C4-2B (cell line): ENCODE data around the gene SLC29A2.
A peak's percentile ranks its signal among the peaks of the same experiment; 100 is the strongest.

Experiments used
- H3K27ac ChIP-seq: fragments of 450-650 bp; 2 replicates; pipeline ENCODE4 v1.5.1; 2017
- CTCF ChIP-seq: fragments of 450-650 bp; conservative IDR thresholded peaks from 2 replicates; pipeline ENCODE4 v1.5.1; 2017; ENCODE audit warnings: mild to moderate bottlenecking
- ZFX ChIP-seq: fragments of 450-650 bp; IDR thresholded peaks from 2 replicates; pipeline ENCODE4 v1.6.1; 2017

The SLC29A2 gene

GRCh38 chr11:66349084-66349386 lies 22.5 kb downstream of the SLC29A2 start:
- H3K27ac ChIP-seq: no peak overlapping the region
- no peak for TF ChIP-seq CTCF
- TF ChIP-seq ZFX: no peak

DNA sequence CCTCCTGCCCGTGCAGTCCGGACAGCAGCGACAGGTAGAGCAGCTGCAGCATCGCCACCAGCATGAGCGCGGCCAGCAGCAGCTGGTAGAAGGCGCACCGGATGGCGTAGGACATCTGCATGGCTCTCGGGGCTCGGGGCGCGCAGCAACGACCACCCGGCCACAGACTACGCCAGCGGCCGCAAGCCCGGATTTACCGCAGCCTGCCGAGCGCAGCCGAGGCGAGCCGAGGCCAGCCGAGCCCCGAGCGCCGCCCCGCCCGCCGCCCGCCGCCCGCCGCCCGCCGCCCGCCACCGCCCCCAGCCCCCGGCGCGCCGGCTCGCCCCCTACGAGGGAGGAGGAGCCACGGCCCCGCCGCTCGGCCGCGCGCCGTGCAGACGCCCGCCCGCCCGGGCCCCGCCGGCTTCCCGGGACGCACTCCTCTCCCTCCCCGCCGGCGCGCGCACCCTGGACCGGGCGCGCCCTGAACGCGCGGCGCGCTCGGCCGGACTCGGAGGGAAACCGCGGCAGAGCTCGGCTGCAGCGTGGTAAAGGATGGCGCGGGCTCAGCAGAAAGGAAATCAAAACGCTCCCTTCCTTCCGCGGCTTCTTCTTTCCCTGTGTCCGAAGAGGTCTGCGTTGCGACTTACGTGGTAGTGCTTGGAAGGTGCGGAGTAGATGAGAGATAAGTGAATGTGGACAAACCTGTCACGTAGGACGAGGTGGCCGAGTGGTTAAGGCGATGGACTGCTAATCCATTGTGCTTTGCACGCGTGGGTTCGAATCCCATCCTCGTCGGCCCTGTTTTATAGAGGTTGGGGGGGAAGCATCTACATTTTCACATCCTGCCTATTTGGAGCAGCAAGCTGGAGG lies 23.9 kb downstream of the SLC29A2 start, which contains the start of gene B4GAT1:
Gene B4GAT1 (minus strand): TSS at position 205 of the 852 bp plus-strand sequence. CDS start 84 bp downstream, at position 121.
- peak within 1 kb of the TSS; percentile 81 for H3K27ac ChIP-seq
- TF ChIP-seq CTCF (no peak), ZFX (no peak)

DNA sequence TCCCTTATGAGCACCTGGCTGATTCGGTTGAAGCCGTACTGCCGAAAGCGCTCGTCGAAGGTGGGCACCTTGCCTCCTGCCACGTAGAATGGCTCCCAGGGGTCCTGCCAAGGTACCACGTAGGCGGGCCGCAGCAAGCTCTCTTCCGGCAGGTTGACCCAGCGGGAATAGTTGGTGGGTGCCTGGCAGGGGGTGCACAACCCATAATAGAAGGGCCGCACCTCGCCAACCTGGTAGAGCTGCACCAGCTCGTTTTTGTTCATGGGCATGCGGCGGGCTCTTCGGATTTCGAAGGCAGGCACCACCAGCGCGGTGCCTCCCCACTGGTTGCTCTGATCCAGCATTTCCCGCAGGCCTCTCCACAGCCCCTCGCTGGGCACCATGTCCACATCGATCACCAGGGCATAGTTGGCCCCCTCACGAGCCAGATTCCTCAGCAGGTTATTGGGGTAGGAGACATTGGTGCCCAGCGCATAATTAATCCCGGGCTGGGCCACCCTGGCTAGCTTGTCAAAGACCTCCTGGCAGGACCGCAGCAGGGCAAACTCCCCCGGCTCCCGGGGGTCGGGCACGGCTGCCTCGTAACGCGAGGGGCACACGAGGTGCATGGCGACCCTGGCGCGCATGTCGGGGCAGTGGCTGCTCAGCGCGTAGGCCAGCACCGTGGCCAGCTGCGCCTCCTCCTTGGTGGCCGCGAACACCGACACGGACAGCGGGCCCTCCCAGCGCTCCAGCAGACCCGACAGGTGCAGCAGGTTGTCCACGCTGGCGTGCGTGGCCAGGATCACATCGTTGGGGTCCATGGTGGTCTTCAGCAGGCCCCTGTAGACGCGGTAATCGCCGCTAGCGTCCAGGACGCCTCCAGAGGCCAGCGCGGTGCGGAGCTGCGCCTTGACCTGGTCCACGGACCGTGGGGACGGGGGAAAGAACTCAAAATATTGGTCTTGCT lies 24.8 kb downstream of the SLC29A2 start:
- TF ChIP-seq CTCF (no peak), ZFX (no peak)
- H3K27ac ChIP-seq: peak overlapping the region; percentile 81

GRCh38 chr11:66345316-66345649 lies 26.3 kb downstream of the SLC29A2 start:
- peak; percentile 64; the same call in 1 of the 2 replicates for TF ChIP-seq ZFX
- TF ChIP-seq CTCF: no peak
- peak overlapping the region; percentile 77 for H3K27ac ChIP-seq

- H3K27ac ChIP-seq: peak within 1 kb of the TSS; percentile 77
- TF ChIP-seq CTCF (no peak), ZFX (peak; percentile 93)
Observed at GRCh38 chr11:66344550-66345315, 26.8 kb downstream of the SLC29A2 start, which contains the start of gene BRMS1. TSS of gene BRMS1 (minus strand) at chr11:66345104. CDS start at chr11:66342234, 2,870 bp downstream.

DNA sequence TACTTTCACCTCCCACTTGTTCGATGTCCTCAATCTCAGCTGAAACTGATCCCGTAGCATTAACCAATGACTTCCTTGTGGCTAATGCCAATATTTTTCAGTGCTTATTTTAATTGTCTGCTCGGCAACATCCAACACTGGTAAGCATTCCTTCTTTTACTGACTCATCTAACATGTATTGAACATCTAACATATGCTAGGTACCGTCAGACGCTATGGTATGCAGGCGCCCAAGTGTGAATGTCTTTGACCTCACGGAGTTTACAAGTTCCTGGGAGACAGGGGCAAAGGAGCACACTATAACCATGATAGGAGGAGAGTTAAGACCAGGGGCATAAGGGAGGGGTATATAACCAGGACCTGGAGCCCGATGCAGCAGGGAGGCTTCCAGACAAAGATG lies 28.4 kb downstream of the SLC29A2 start:
- no peak overlapping the region for H3K27ac ChIP-seq
- TF ChIP-seq ZFX: no peak
- no peak for TF ChIP-seq CTCF
